ENCODE data around the gene ATAD3B.
"Not testable (repeated sequence)": the region's sequence is repeated elsewhere in the genome, so short reads cannot be mapped to it uniquely, and the experiment has no call there.

DNA sequence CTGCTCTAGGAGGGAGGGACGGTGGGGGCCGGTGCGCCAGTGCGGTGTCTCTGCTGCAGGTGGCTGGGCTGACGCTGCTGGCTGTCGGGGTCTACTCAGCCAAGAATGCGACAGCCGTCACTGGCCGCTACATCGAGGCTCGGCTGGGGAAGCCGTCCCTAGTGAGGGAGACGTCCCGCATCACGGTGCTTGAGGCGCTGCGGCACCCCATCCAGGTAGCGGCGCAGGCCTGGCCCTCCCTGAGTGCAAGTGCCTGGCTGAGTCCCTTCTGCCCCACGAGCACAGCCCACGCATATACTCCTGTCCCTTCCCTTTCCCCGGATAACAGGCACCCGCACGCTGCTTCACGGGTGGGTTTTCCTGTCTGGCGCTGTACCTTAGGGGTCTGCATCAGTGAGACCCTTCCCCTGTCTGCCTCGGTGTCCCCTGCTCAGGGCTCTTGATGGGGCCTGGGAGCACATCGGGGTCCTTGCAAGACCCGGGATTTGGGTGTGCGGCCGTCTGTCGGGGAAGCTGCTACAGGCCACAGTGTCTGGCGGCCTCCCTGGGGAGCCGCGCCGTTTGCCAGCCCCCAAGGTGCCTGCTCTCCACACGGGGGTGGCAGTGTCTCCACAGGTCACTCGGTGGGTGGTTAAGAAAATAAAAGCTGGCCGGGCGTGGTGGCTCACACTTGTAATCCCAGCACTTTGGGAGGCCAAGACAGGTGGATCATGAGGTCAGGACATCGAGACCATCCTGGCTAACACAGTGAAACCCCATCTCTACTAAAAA lies 17.1 kb upstream of the ATAD3B start:
- TF ChIP-seq, protein P1, sequence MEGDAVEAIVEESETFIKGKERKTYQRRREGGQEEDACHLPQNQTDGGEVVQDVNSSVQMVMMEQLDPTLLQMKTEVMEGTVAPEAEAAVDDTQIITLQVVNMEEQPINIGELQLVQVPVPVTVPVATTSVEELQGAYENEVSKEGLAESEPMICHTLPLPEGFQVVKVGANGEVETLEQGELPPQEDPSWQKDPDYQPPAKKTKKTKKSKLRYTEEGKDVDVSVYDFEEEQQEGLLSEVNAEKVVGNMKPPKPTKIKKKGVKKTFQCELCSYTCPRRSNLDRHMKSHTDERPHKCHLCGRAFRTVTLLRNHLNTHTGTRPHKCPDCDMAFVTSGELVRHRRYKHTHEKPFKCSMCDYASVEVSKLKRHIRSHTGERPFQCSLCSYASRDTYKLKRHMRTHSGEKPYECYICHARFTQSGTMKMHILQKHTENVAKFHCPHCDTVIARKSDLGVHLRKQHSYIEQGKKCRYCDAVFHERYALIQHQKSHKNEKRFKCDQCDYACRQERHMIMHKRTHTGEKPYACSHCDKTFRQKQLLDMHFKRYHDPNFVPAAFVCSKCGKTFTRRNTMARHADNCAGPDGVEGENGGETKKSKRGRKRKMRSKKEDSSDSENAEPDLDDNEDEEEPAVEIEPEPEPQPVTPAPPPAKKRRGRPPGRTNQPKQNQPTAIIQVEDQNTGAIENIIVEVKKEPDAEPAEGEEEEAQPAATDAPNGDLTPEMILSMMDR (IDR thresholded peaks at IDR 0.05; ENCODE audit: low read depth, low read length) = not testable (repeated sequence)
- not testable (repeated sequence) for TF ChIP-seq EZH2phosphoT487 (IDR thresholded peaks at IDR 0.05; ENCODE audit: low read depth)
